Spleen (tissue), 7 donors: ENCODE data around the gene B4GALT6.

ENCODE experiments used
- CTCF ChIP-seq, 11 experiments: fragments of 200-600 bp in 7 of 11; fragments of 450-650 bp in 4 of 11; sonication (generic) in 4 of 11; IDR thresholded peaks in 8 of 11; conservative IDR thresholded peaks in 3 of 11; 1 replicate in 7 of 11; 2 replicates in 4 of 11; pipeline versions ENCODE4 v1.4.0 to v1.8.0; 2016 to 2021; ENCODE audit warnings: antibody characterized with exemption in 11 of 11, inconsistent platforms in 4 of 11, mild to moderate bottlenecking in 1 of 11
- POLR2A ChIP-seq, 3 donors: fragments of 450-650 bp; IDR thresholded peaks; one replicate each; pipeline ENCODE4 v1.5.1; 2017; ENCODE audit warnings: antibody characterized with exemption in 3 of 3, mild to moderate bottlenecking in 1 of 3
- POLR2AphosphoS5 ChIP-seq, 3 donors: sonication (generic); formaldehyde crosslinking; IDR thresholded peaks; one replicate each; pipeline ENCODE4 v1.5.1; 2017; ENCODE audit warnings: antibody characterized with exemption in 3 of 3
- donor health status: DM: no; HTN: no; CAD: no; lungs with moderate emphysema.
- donor health status: DM: no; HTN: no; CAD: no.
- donor health status: DM: no; HTN: no; CAD: no.

- TF ChIP-seq CTCF (IDR thresholded peaks at IDR 0.05 in 8 of 11, conservative IDR thresholded peaks at IDR 0.05 in 3 of 11): no peak
- no peak for TF ChIP-seq POLR2A (IDR thresholded peaks at IDR 0.05)
- TF ChIP-seq POLR2AphosphoS5 (IDR thresholded peaks at IDR 0.05): no peak
Observed at GRCh38 chr18:31583185-31583854, 101.1 kb downstream of the B4GALT6 start.
